ENCODE data around the gene C16orf92.

C16orf92 gene

GRCh38 chr16:30065102-30065942, 42.3 kb downstream of the C16orf92 start, which contains the start of gene ALDOA:
ALDOA (plus strand) TSS chr16:30065760; CDS start chr16:30066898, 1,138 bp downstream.
- Histone ChIP-seq H3K4me1 (ENCODE audit: control insufficient read depth, insufficient read depth, low read length) (peaks cover 39% of the 10 kb centered on the region), H3K9ac (ENCODE audit: low read length) (peak within 1 kb of the TSS; percentile 96), H3K27ac (ENCODE audit: low read depth, low read length) (peak within 1 kb of the TSS; percentile 100), H3K4me3 (ENCODE audit: low read length) (peak within 1 kb of the TSS; percentile 99), H3K27me3 (ENCODE audit: control insufficient read depth, insufficient read depth, low read length) (no peaks in the 10 kb centered on the region), H3K36me3 (ENCODE audit: control insufficient read depth, insufficient read depth, low read length) (peaks cover 33% of the 10 kb centered on the region)

DNA sequence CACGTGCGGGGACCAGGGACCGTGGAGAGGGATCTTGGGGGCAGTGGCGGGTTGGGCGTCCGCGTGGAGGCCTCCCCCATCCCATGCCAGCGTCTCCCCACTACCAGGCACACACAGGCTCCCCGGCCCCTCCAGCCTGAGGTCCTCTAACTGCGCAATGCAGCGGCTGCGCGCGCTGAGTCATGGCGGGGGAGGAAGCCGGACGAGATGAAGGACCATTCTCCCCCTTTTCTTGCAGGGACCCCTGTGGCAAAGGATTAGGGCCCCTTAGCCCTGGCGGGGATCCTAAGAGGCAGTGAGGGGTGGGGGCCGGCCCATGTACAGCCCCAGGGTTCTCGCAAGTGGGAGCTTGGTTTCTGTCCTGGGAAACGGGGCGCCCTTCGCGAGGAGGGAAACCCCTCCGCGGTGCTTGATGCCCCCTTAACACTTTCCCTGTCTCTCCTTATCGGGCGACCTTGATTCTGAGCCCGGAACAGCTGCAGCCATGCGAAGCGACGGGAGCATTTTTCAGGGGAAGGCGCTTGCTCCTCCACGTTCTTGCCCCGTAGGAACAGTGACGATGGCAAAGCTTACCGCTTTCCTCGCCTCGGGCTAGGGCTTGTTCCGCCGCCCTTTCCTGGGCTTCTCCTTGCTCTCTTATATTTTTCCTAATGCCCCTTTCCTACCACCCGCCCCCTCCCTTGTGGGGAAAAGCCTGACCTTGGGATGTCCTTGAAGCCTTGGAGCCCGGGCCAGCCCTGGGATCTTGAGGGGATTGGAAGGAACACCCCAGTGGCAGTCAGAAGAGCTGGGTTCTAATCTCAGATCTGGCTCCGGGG, 43.2 kb downstream of the C16orf92 start:
- Histone ChIP-seq H3K36me3 (ENCODE audit: control insufficient read depth, insufficient read depth, low read length) (peaks cover 39% of the 10 kb centered on the region), H3K4me1 (ENCODE audit: control insufficient read depth, insufficient read depth, low read length) (peaks cover 41% of the 10 kb centered on the region), H3K4me3 (ENCODE audit: low read length) (peak overlapping the region; percentile 99), H3K27ac (ENCODE audit: low read depth, low read length) (peak overlapping the region; percentile 99), H3K27me3 (ENCODE audit: control insufficient read depth, insufficient read depth, low read length) (no peaks in the 10 kb centered on the region), H3K9ac (ENCODE audit: low read length) (peak overlapping the region; percentile 85)

- Histone ChIP-seq H3K9ac (ENCODE audit: low read length) (peak overlapping the region; percentile 85), H3K4me1 (ENCODE audit: control insufficient read depth, insufficient read depth, low read length) (peaks cover 41% of the 10 kb centered on the region), H3K36me3 (ENCODE audit: control insufficient read depth, insufficient read depth, low read length) (peaks cover 43% of the 10 kb centered on the region), H3K27me3 (ENCODE audit: control insufficient read depth, insufficient read depth, low read length) (no peaks in the 10 kb centered on the region), H3K4me3 (ENCODE audit: low read length) (peak overlapping the region; percentile 99), H3K27ac (ENCODE audit: low read depth, low read length) (peak overlapping the region; percentile 99)
Observed at GRCh38 chr16:30066761-30067583, 44.0 kb downstream of the C16orf92 start.

- Histone ChIP-seq H3K4me1 (ENCODE audit: control insufficient read depth, insufficient read depth, low read length) (peaks cover 41% of the 10 kb centered on the region), H3K9ac (ENCODE audit: low read length) (no peak overlapping the region), H3K36me3 (ENCODE audit: control insufficient read depth, insufficient read depth, low read length) (peaks cover 43% of the 10 kb centered on the region), H3K27me3 (ENCODE audit: control insufficient read depth, insufficient read depth, low read length) (no peaks in the 10 kb centered on the region), H3K27ac (ENCODE audit: low read depth, low read length) (peak overlapping the region; percentile 99), H3K4me3 (ENCODE audit: low read length) (peak overlapping the region; percentile 99)
Observed at GRCh38 chr16:30067584-30067916, 44.6 kb downstream of the C16orf92 start.

DNA sequence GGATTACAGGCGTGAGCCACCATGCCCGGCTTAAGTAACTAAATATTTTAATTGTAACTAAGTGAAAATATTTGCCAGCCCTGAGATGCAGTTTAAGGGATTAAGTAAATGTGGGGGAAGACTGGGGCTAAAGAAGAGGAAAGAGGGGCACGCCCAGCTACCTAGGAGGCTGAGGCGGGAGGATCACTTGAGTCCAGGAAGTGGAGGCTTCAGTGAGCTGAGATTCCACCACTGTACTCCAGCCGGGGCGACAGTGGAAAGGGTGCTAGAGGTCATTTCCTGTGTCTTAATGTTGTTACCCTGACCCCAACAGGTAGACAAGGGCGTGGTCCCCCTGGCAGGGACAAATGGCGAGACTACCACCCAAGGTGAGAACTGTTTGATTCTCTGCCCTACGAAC, 45.3 kb downstream of the C16orf92 start:
- H3K27ac ChIP-seq (ENCODE audit: low read depth, low read length): peak overlapping the region; percentile 25

GRCh38 chr16:30068750-30069610, 46.0 kb downstream of the C16orf92 start:
- Histone ChIP-seq H3K27me3 (ENCODE audit: control insufficient read depth, insufficient read depth, low read length) (no peaks in the 10 kb centered on the region), H3K9ac (ENCODE audit: low read length) (peak overlapping the region; percentile 10), H3K36me3 (ENCODE audit: control insufficient read depth, insufficient read depth, low read length) (peaks cover 43% of the 10 kb centered on the region), H3K4me1 (ENCODE audit: control insufficient read depth, insufficient read depth, low read length) (peaks cover 32% of the 10 kb centered on the region), H3K27ac (ENCODE audit: low read depth, low read length) (peak overlapping the region; percentile 25), H3K4me3 (ENCODE audit: low read length) (peak overlapping the region; percentile 29)

More for the DNA sequence above, 45.3 kb downstream of the C16orf92 start:
- Histone ChIP-seq H3K4me3 (ENCODE audit: low read length) (peak overlapping the region; percentile 22), H3K36me3 (ENCODE audit: control insufficient read depth, insufficient read depth, low read length) (peaks cover 43% of the 10 kb centered on the region), H3K4me1 (ENCODE audit: control insufficient read depth, insufficient read depth, low read length) (peaks cover 38% of the 10 kb centered on the region), H3K9ac (ENCODE audit: low read length) (peak overlapping the region; percentile 10), H3K27me3 (ENCODE audit: control insufficient read depth, insufficient read depth, low read length) (no peaks in the 10 kb centered on the region)

- H3K4me1 ChIP-seq (ENCODE audit: control insufficient read depth, insufficient read depth, low read length): peaks cover 32% of the 10 kb centered on the region
- no peaks in the 10 kb centered on the region for H3K27me3 ChIP-seq (ENCODE audit: control insufficient read depth, insufficient read depth, low read length)
- H3K4me3 ChIP-seq (ENCODE audit: low read length): peak overlapping the region; percentile 23
- no peak overlapping the region for H3K9ac ChIP-seq (ENCODE audit: low read length)
- peak overlapping the region; percentile 51 for H3K27ac ChIP-seq (ENCODE audit: low read depth, low read length)
- H3K36me3 ChIP-seq (ENCODE audit: control insufficient read depth, insufficient read depth, low read length): peaks cover 43% of the 10 kb centered on the region
Observed at GRCh38 chr16:30069611-30070462, 46.8 kb downstream of the C16orf92 start.

DNA sequence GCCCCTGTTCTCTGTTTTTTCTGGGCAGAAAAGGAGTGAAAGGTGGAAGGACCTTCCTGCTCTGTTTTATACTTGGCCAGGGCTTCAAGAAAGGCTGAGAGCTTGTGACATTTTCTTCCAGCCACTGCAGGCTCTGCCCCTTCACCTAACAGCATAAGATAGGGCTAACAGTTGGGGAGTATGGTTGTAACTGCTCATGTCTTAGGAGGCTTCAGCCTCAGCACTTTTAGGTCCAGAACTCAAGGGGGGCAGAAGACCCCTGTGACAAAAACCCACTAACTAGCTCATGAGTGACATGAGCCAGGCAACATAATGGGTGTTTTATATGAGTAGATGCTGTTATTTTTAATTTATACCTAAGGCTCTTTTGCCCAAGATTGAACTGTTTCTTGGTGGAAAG, 47.5 kb downstream of the C16orf92 start:
- Histone ChIP-seq H3K9ac (ENCODE audit: low read length) (no peak overlapping the region), H3K27me3 (ENCODE audit: control insufficient read depth, insufficient read depth, low read length) (no peaks in the 10 kb centered on the region), H3K4me1 (ENCODE audit: control insufficient read depth, insufficient read depth, low read length) (peaks cover 35% of the 10 kb centered on the region), H3K4me3 (ENCODE audit: low read length) (no peak overlapping the region), H3K27ac (ENCODE audit: low read depth, low read length) (peak overlapping the region; percentile 51), H3K36me3 (ENCODE audit: control insufficient read depth, insufficient read depth, low read length) (peaks cover 43% of the 10 kb centered on the region)

Data from rectal smooth muscle tissue (tissue), 1 donor.